Breast epithelium (tissue), 4 donors: ENCODE measurements around the gene HGFAC. TPM values are rescaled to one million over a fixed set of nuclear protein-coding genes. Genes with fewer than 3 reads are reported as not detected.

Experiments
- DNase-seq, 2 donors: peaks; one replicate each; pipeline ENCODE4 v3.0.0-alpha.2; 2019; ENCODE audit warnings: low spot score in 2 of 2
- H3K27ac ChIP-seq, 2 donors: fragments of 200-600 bp; sonication (generic) in 1 of 2; one replicate each; pipeline ENCODE4 v1.5.1; 2016 to 2019; ENCODE audit warnings: mild to moderate bottlenecking in 1 of 2
- H3K27me3 ChIP-seq, 2 donors: fragments of 200-600 bp; sonication (generic) in 1 of 2; one replicate each; pipeline versions ENCODE4 v1.5.1 to v1.6.0; 2017 to 2019; ENCODE audit warnings: control low read depth in 1 of 2, mild to moderate bottlenecking in 1 of 2
- H3K36me3 ChIP-seq: fragments of 200-600 bp; one replicate; pipeline ENCODE4 v1.5.1; 2019
- H3K4me1 ChIP-seq, 2 donors: fragments of 200-600 bp; sonication (generic); one replicate each; pipeline ENCODE4 v1.5.1; 2016 to 2019; ENCODE audit warnings: control low read depth in 1 of 2
- H3K4me3 ChIP-seq, 3 donors: fragments of 200-600 bp; sonication (generic); 1 replicate in 2 of 3; 2 replicates in 1 of 3; pipeline ENCODE4 v1.5.1; 2016 to 2019; ENCODE audit warnings: mild to moderate bottlenecking in 3 of 3, moderate library complexity in 2 of 3
- H3K9me3 ChIP-seq, 2 donors: fragments of 200-600 bp; sonication (generic) in 1 of 2; one replicate each; pipeline ENCODE4 v1.5.1; 2016 to 2019; ENCODE audit warnings: control low read depth in 1 of 2
- CTCF ChIP-seq, 3 donors: fragments of 450-650 bp; IDR thresholded peaks; one replicate each; pipeline ENCODE4 v1.5.1; 2016 to 2017; ENCODE audit warnings: antibody characterized with exemption in 3 of 3, mild to moderate bottlenecking in 3 of 3, moderate library complexity in 3 of 3
- POLR2A ChIP-seq: fragments of 450-650 bp; IDR thresholded peaks from one replicate; pipeline ENCODE4 v1.6.1; 2016; ENCODE audit warnings: antibody characterized with exemption, mild to moderate bottlenecking, moderate library complexity
- POLR2AphosphoS5 ChIP-seq, 3 donors: sonication (generic); formaldehyde crosslinking; IDR thresholded peaks; one replicate each; pipeline ENCODE4 v1.6.1; 2017; ENCODE audit warnings: antibody characterized with exemption in 3 of 3
- intact Hi-C: fragments of 100-400 bp; cut with DNase I; formaldehyde crosslinking; loops from one replicate; pipeline ENCODE4 v1.15.1; 2023; ENCODE audit warnings: low total_unique reads
- total RNA-seq, 3 donors: library from RNA; depleted of rRNA; stranded (reverse); fragments of >200 nt; gene quantifications; one replicate each; pipeline ENCODE4 v1.1.0, GENCODE V29; 2016

The HGFAC gene
- total RNA-seq, 3 donors from 2014 or later, result 0.59 to 1.3 TPM; not detected in 1

DNA sequence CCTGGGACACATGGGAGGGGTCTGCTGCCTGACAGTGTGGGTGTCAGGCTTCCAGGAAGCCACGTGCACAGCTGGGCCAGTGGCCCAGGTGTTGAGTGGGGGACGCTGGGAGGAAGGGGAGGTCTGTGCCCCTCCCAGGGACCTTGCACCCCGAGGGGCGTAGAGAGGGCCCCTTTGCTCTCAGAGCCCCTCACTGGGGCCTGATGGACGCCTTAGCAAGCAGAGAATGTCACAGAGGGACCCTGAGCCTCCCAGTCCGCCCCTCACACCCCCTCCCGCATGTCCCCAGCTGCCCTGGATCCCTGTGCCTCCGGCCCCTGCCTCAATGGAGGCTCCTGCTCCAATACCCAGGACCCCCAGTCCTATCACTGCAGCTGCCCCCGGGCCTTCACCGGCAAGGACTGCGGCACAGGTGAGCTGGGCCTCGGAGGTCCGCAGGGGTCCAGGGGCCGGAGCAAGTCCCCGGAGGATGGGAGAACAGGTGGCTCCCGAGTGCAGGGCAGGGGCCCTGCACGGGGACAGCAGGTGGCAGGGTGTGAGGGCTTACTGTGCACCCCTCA, 2.1 kb downstream of the HGFAC start:
- TF ChIP-seq CTCF (IDR thresholded peaks at IDR 0.05) (peak in 2 of 3 donors; percentile 7 to 14), POLR2A (no peak)
- Histone ChIP-seq H3K4me1 (peaks cover 0 to 2% of the 10 kb centered on the region in 2 donors), H3K27ac (no peak overlapping the region), H3K36me3 (no peaks in the 10 kb centered on the region), H3K27me3 (no peaks in the 10 kb centered on the region), H3K4me3 (no peak overlapping the region), H3K9me3 (no peaks in the 10 kb centered on the region)
- no peak for DNase-seq
- intact Hi-C loops, result loop anchor here (1.0 kb wide), 1 partner anchor 295 kb away; no protein-coding TSS in a partner anchor

DNA sequence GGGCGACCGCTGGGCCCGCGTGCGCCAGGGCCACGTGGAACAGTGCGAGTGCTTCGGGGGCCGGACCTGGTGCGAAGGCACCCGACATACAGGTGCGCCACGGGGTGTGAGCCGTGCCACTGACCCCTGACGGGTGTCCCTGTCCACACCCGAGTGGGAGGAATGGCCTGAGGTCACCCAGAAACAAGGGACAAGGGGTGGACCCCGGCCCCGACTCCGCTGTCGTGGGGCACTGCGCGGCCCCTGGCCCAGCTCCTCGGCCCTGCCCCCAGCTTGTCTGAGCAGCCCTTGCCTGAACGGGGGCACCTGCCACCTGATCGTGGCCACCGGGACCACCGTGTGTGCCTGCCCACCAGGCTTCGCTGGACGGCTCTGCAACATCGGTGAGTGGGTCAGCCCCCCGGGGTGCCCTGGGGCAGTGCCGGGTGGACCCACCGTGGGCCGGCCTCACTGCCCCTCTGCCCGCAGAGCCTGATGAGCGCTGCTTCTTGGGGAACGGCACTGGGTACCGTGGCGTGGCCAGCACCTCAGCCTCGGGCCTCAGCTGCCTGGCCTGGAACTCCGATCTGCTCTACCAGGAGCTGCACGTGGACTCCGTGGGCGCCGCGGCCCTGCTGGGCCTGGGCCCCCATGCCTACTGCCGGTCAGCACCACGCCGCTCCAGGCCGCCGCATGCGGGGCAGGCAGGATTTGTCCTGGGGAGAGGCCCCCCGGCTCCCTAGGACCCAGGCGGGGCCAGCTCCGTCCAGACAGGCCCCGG, 2.8 kb downstream of the HGFAC start:
- H3K27ac ChIP-seq, result no peak overlapping the region
- no peaks in the 10 kb centered on the region for H3K27me3 ChIP-seq
- intact Hi-C loops, result no loop called here
- H3K4me3 ChIP-seq, result no peak overlapping the region
- peaks cover 0 to 2% of the 10 kb centered on the region in 2 donors for H3K4me1 ChIP-seq
- H3K36me3 ChIP-seq, result no peaks in the 10 kb centered on the region
- H3K9me3 ChIP-seq, result no peaks in the 10 kb centered on the region
- no peak for DNase-seq
- TF ChIP-seq POLR2AphosphoS5 (IDR thresholded peaks at IDR 0.05) (no peak), POLR2A (no peak), CTCF (IDR thresholded peaks at IDR 0.05) (no peak)

- Histone ChIP-seq H3K27me3 (no peaks in the 10 kb centered on the region), H3K27ac (no peak overlapping the region), H3K4me1 (peaks cover 0 to 2% of the 10 kb centered on the region in 2 donors), H3K4me3 (no peak overlapping the region), H3K36me3 (no peaks in the 10 kb centered on the region), H3K9me3 (no peaks in the 10 kb centered on the region)
- TF ChIP-seq POLR2AphosphoS5 (IDR thresholded peaks at IDR 0.05), result no peak
- intact Hi-C loops, result no loop called here
- DNase-seq, result no peak
Measured at GRCh38 chr4:3445111-3445820, 3.5 kb downstream of the HGFAC start.

DNA sequence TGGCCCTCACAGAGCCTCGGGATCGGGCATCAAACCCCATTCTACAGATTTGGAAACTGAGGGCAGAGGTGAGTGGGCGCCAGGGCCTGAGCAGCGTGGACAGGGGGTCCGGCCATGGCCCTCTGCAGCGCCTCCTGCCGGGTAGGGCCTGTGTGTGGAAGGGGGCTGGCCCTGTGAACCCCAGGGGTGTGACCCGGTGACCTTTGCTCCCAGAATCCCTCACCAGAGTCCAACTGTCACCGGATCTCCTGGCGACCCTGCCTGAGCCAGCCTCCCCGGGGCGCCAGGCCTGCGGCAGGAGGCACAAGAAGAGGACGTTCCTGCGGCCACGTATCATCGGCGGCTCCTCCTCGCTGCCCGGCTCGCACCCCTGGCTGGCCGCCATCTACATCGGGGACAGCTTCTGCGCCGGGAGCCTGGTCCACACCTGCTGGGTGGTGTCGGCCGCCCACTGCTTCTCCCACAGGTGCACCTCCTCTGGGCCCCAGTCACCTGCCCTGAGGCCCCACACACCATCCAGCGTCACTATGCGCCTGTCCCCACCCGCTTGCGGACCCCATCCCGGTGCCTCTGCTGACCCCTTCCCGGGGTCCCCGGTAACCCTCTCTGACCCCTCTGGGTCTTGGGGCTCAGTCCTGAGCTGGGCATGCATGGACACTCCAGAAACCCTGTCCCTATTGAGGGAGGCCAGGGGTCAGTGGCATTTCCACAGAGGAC, 4.2 kb downstream of the HGFAC start:
- Histone ChIP-seq H3K27me3 (no peaks in the 10 kb centered on the region), H3K27ac (no peak overlapping the region), H3K9me3 (no peaks in the 10 kb centered on the region), H3K4me3 (no peak overlapping the region), H3K36me3 (no peaks in the 10 kb centered on the region), H3K4me1 (peaks cover 0 to 2% of the 10 kb centered on the region in 2 donors)
- no peak for TF ChIP-seq POLR2AphosphoS5 (IDR thresholded peaks at IDR 0.05)
- no peak for TF ChIP-seq POLR2A
- no peak for TF ChIP-seq CTCF (IDR thresholded peaks at IDR 0.05)
- intact Hi-C loops, result no loop called here
- DNase-seq, result no peak

- TF ChIP-seq CTCF (IDR thresholded peaks at IDR 0.05), result no peak
- TF ChIP-seq POLR2A, result no peak
- TF ChIP-seq POLR2AphosphoS5 (IDR thresholded peaks at IDR 0.05), result no peak
- Histone ChIP-seq H3K27ac (no peak overlapping the region), H3K4me3 (no peak overlapping the region), H3K4me1 (peaks cover 0 to 2% of the 10 kb centered on the region in 2 donors), H3K27me3 (no peaks in the 10 kb centered on the region), H3K36me3 (no peaks in the 10 kb centered on the region), H3K9me3 (no peaks in the 10 kb centered on the region)
- no peak for DNase-seq
- intact Hi-C loops, result no loop called here
Measured at GRCh38 chr4:3446631-3447320, 5.0 kb downstream of the HGFAC start.
